NCI-H82 treated with DMSO at 0.1 percent for 48 hours (cell line): ENCODE measurements around the gene ANKRD63.

Source experiments
- DNase-seq: peaks from one replicate; lab custom pipeline; 2025; ENCODE audit not compliant: unreplicated experiment; lab: John Stamatoyannopoulos, UW

ANKRD63 gene

GRCh38 chr15:40258544-40258943, 24.3 kb downstream of the ANKRD63 start:
- no peak for DNase-seq

GRCh38 chr15:40257656-40258450, 25.0 kb downstream of the ANKRD63 start:
- DNase-seq = no peak

GRCh38 chr15:40256638-40257235, 26.1 kb downstream of the ANKRD63 start:
- no peak for DNase-seq

- DNase-seq = no peak
Observed at GRCh38 chr15:40255033-40255432, 27.8 kb downstream of the ANKRD63 start.

- DNase-seq = no peak
Observed at GRCh38 chr15:40254452-40254851, 28.4 kb downstream of the ANKRD63 start.

- no peak for DNase-seq
Observed at GRCh38 chr15:40253167-40253790, 29.6 kb downstream of the ANKRD63 start.

- no peak for DNase-seq
Observed at GRCh38 chr15:40252438-40253166, 30.3 kb downstream of the ANKRD63 start.

GRCh38 chr15:40252141-40252437, 30.8 kb downstream of the ANKRD63 start:
- DNase-seq = no peak

- DNase-seq = no peak
Observed at GRCh38 chr15:40251486-40252140, 31.3 kb downstream of the ANKRD63 start.

- DNase-seq = no peak
Observed at GRCh38 chr15:40250771-40251483, 31.9 kb downstream of the ANKRD63 start.

- no peak for DNase-seq
Observed at GRCh38 chr15:40250304-40250656, 32.6 kb downstream of the ANKRD63 start.

- DNase-seq = no peak
Observed at GRCh38 chr15:40249477-40250303, 33.2 kb downstream of the ANKRD63 start.

GRCh38 chr15:40248006-40248783, 34.7 kb downstream of the ANKRD63 start:
- no peak for DNase-seq

GRCh38 chr15:40247406-40247971, 35.4 kb downstream of the ANKRD63 start:
- no peak for DNase-seq

GRCh38 chr15:40246496-40247280, 36.2 kb downstream of the ANKRD63 start:
- DNase-seq = no peak

GRCh38 chr15:40245666-40246450, 37.0 kb downstream of the ANKRD63 start:
- DNase-seq = no peak

GRCh38 chr15:40244961-40245523, 37.8 kb downstream of the ANKRD63 start:
- no peak for DNase-seq
